GM13976 (cell line): Measurements from ENCODE around the gene ADAMTS9.

Source experiments
- DNase-seq: peaks from one replicate; pipeline ENCODE4 v3.0.0; 2012; ENCODE audit warnings: low spot score
- CTCF ChIP-seq: IDR thresholded peaks from 2 replicates; pipeline ENCODE4 v1.5.1; 2012; ENCODE audit warnings: borderline replicate concordance, mild to moderate bottlenecking; ENCODE audit not compliant: insufficient read depth; ENCODE audit errors: extremely low read depth, missing control alignments, control extremely low read depth
- in situ Hi-C: fragments of 300-500 bp; cut with MboI; formaldehyde crosslinking; loops from one replicate; pipeline ENCODE4 v1.12.0; 2022; ENCODE audit warnings: low sequenced_read_pairs, mixed read lengths, inconsistent platforms; ENCODE audit not compliant: unreplicated experiment

The ADAMTS9 gene

DNA sequence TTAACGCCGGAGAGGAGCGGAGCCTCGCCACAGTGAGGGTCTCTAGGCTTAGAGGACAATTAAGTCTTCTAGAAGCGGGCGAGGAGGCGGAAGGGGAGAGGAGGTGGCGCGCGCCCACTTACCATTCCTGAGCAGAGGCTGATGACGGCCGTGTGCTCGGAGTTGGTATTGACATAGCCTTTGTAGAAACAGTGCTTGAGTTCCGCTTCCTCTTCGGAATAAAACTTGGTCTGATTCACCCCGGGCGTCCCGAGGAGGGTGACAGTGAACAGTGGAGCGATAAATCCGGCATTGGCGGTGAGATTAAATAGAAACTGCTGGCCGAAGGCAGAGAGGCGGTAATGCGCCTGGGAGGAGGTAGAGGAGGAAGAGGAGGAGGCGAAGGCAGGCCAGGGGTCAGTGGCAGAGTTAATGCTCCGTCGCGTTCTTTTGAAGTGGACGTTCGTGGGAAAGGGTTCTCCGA is 1.3 kb downstream of the ADAMTS9 start:
- in situ Hi-C loops, result no loop called here
- TF ChIP-seq CTCF, result no peak
- peak; percentile 27 for DNase-seq

GRCh38 chr3:64685800-64686445 is 1.9 kb downstream of the ADAMTS9 start:
- peak; percentile 28 for DNase-seq
- TF ChIP-seq CTCF, result no peak
- in situ Hi-C loops, result no loop called here

DNA sequence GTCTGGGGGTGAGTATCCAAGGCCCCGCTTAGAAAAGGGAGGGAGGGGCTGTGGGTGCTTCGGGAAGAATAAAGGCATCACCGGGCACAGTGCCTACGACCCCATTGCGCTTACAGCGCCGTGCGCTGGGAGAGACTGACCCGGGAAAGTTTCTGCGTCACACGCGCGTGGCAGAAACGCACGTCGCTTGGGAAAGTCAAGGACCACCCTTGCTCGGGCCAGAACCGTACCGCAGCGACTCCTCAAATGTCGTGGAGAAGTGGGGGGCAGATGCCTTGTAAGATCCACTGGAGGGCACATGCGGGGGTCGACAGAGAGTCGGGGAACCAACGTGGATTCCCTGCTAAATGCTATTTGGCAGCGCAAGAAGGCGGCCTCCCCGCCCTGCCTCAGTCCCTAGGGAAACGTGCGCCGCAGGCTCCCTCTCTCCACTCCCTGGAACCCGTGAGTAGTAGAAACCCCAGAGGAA is 2.4 kb downstream of the ADAMTS9 start:
- TF ChIP-seq CTCF, result no peak
- in situ Hi-C loops, result no loop called here
- no peak for DNase-seq

DNA sequence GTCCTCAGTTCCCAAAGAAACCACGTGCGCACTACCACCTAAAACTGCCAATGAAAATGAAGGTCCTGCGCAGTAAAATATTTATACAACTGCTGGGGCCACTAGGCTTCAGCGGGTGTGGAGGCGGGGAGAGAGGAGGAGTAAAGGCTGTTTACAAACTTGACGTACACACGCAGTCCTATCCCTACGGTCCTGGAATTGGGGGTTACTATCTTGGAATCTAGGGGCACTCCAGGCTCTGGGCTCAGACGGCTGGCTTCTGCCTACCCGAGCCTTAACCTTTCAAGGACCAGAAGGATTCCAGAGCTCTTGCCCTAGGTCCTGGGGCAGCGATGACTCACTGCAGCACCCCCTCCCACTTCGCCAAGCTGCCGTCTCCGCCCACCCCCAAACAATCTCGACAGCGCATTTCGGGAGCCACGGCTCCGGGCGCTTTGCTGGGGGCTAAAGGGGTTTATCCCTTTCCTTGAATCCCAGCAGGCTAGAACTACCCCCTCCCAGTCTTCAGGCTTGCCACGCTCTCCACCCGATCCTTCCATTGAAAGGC is 3.0 kb downstream of the ADAMTS9 start:
- no peak for DNase-seq

GRCh38 chr3:64681827-64682226 is 6.0 kb downstream of the ADAMTS9 start:
- in situ Hi-C loops, result no loop called here
- no peak for TF ChIP-seq CTCF
- no peak for DNase-seq

More for the DNA sequence above, 3.0 kb downstream of the ADAMTS9 start:
- in situ Hi-C loops, result no loop called here
- TF ChIP-seq CTCF, result no peak

DNA sequence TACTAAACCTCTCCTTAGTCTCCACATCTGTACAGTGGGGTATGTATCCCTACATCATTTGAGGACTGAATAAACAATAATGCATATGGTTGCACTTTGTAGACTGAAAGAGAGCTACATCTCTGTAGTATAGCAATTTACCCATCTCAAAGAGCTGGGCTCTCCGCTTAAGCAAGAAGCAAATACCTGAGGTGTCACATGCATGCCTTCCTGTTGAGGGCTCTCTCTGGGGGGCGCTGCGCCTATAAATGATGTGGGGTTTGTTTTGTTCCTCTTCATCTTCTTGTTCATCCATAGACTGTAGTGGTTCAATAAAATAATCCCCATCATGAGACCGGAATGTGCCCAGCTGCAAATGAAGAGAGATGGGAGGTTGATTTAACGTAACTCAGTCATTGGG is 6.8 kb downstream of the ADAMTS9 start:
- TF ChIP-seq CTCF, result no peak
- no peak for DNase-seq
- in situ Hi-C loops, result no loop called here
